ENCODE data around the gene INF2. TPM values are rescaled to one million over a fixed set of nuclear protein-coding genes. Genes with fewer than 3 reads are reported as not detected.
A peak's percentile ranks its signal among the peaks of the same experiment; 100 is the strongest.

INF2 gene
- total RNA-seq, 1 experiment from 2014 or later: 58.3 TPM

- H3K4me2 ChIP-seq (ENCODE audit: insufficient read depth, insufficient read length, low read length): no peak overlapping the region
- no peak overlapping the region for H3K18ac ChIP-seq (ENCODE audit: insufficient read length, low read depth, low read length)
- Mint-ChIP-seq H3K4me3 (no peak overlapping the region), H3K36me3 (ENCODE audit: insufficient read depth in 1 of 3, low read depth in 3 of 3) (peaks cover 0 to 27% (median 4%) of the 10 kb centered on the region in 3 experiments; a peak in 5 of 7 replicates), H3K27me3 (ENCODE audit: low read depth) (peaks cover 7% of the 10 kb centered on the region), H3K9me3 (peaks cover 13 to 19% of the 10 kb centered on the region in 2 experiments), H3K27ac (peak overlapping the region in 1 of 3 experiments; percentile 70; a peak in 1 of 7 replicates), H3K4me1 (peaks cover 4 to 9% of the 10 kb centered on the region in 2 experiments)
- H4K20me1 ChIP-seq (ENCODE audit: control insufficient read depth, insufficient read depth, insufficient read length): no peaks in the 10 kb centered on the region
- no peak overlapping the region for H2BK15ac ChIP-seq (ENCODE audit: low read depth, low read length)
- H3K9me3 ChIP-seq (ENCODE audit: control insufficient read depth, low read depth, low read length): peaks cover 6% of the 10 kb centered on the region
- no peak overlapping the region for H3K9ac ChIP-seq (ENCODE audit: extremely low read depth, insufficient read length, low read length)
- H3K27ac ChIP-seq (ENCODE audit: insufficient read length, low read depth, low read length): no peak overlapping the region
- no peak overlapping the region for H4K5ac ChIP-seq (ENCODE audit: insufficient read length, low read depth, low read length)
- no peaks in the 10 kb centered on the region for H3K4me1 ChIP-seq (ENCODE audit: insufficient read depth, low read length)
- no peaks in the 10 kb centered on the region for H3K27me3 ChIP-seq (ENCODE audit: insufficient read depth, low read length)
- DNase-seq: no peak
- H3K14ac ChIP-seq (ENCODE audit: insufficient read depth, low read length): no peak overlapping the region
- H3K23ac ChIP-seq (ENCODE audit: insufficient read length, low read depth, low read length): no peak overlapping the region
- no CpG with 5 or more reads among the region's 9 CpGs for WGBS (ENCODE audit: extremely low coverage, insufficient read length, low lambda C conversion rate)
- no peak overlapping the region for H3K56ac ChIP-seq (ENCODE audit: insufficient read length, low read depth, low read length)
- H4K91ac ChIP-seq (ENCODE audit: insufficient read length, low read depth, low read length): no peak overlapping the region
- no peak overlapping the region for H2BK12ac ChIP-seq (ENCODE audit: insufficient read length, low read depth, low read length)
- no peaks in the 10 kb centered on the region for H3K79me2 ChIP-seq (ENCODE audit: insufficient read depth, low read length)
- H3K4ac ChIP-seq (ENCODE audit: low read depth, low read length): no peak overlapping the region
- H3K79me1 ChIP-seq (ENCODE audit: insufficient read depth, low read depth, low read length, poor library complexity, severe bottlenecking): no peaks in the 10 kb centered on the region
- H2BK5ac ChIP-seq (ENCODE audit: insufficient read length, low read length): no peak overlapping the region
- TF ChIP-seq, protein P1, sequence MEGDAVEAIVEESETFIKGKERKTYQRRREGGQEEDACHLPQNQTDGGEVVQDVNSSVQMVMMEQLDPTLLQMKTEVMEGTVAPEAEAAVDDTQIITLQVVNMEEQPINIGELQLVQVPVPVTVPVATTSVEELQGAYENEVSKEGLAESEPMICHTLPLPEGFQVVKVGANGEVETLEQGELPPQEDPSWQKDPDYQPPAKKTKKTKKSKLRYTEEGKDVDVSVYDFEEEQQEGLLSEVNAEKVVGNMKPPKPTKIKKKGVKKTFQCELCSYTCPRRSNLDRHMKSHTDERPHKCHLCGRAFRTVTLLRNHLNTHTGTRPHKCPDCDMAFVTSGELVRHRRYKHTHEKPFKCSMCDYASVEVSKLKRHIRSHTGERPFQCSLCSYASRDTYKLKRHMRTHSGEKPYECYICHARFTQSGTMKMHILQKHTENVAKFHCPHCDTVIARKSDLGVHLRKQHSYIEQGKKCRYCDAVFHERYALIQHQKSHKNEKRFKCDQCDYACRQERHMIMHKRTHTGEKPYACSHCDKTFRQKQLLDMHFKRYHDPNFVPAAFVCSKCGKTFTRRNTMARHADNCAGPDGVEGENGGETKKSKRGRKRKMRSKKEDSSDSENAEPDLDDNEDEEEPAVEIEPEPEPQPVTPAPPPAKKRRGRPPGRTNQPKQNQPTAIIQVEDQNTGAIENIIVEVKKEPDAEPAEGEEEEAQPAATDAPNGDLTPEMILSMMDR (conservative IDR thresholded peaks at IDR 0.05): no peak
- H2BK120ac ChIP-seq (ENCODE audit: low read depth, low read length, poor library complexity, severe bottlenecking): no peak overlapping the region
- no peak overlapping the region for H2BK20ac ChIP-seq (ENCODE audit: low read depth, low read length, poor library complexity, severe bottlenecking)
- H2AFZ ChIP-seq (ENCODE audit: low read length): no peak overlapping the region
- H2AK5ac ChIP-seq (ENCODE audit: insufficient read length, low read length): no peak overlapping the region
- H3K23me2 ChIP-seq (ENCODE audit: insufficient read length, low read depth, low read length, poor library complexity, severe bottlenecking): peaks cover 3% of the 10 kb centered on the region
- no peak overlapping the region for H3T11ph ChIP-seq (ENCODE audit: low read length)
- H4K8ac ChIP-seq (replicated peaks; ENCODE audit: insufficient read length, low read depth, low read length): no peak overlapping the region
Observed at GRCh38 chr14:104747876-104748275, 58.5 kb downstream of the INF2 start.

Data from H9 (cell line).